HCT116 (cell line): ENCODE data around the gene CD164. TPM values are rescaled to one million over a fixed set of nuclear protein-coding genes. Genes with fewer than 3 reads are reported as not detected.

Experiments
- ATAC-seq: fragments of 200-7000 bp; cut with Tn5 transposase; 2 replicates; pipeline ENCODE4 v1.9.1; 2020; ENCODE audit warnings: mild to moderate bottlenecking, moderate library complexity
- BruUV-seq: library from RNA; stranded (reverse); fragments of 400-500 nt; replicated peaks from 2 replicates; lab custom pipeline; 2021; lab: Mats Ljungman, UMichigan
- CTCF ChIA-PET: fragments of 300-600 bp; sonication (Branson Sonifier 250); formaldehyde crosslinking; loops from one replicate; lab custom pipeline; 2021; ENCODE audit warnings: antibody characterized with exemption; lab: Charles Lee
- POLR2A ChIA-PET: fragments of 300-600, 350-600 bp; sonication (Branson Sonifier 250); formaldehyde crosslinking; loops from one replicate; lab custom pipeline; 2021; ENCODE audit warnings: antibody characterized with exemption; lab: Charles Lee
- RAD21 ChIA-PET, 2 experiments: fragments of 300-600 bp; sonication (Branson Sonifier 250); formaldehyde crosslinking; loops; one replicate each; lab custom pipeline; 2023; ENCODE audit warnings: low total read pairs in 2 of 2; ENCODE audit not compliant: uncharacterized antibody in 2 of 2, unreplicated experiment in 2 of 2, low non-redundant PET in 1 of 2; lab: Charles Lee
- DNase-seq: peaks from one replicate; pipeline ENCODE4 v3.0.0-alpha.2; 2010; ENCODE audit warnings: low read depth, low spot score
- H2AFZ ChIP-seq: fragments of 200-600 bp; shearing (Covaris generic), sonication (generic); 2 replicates; pipeline ENCODE4 v1.6.1; 2017; ENCODE audit warnings: low read depth, mixed run types, mixed read lengths, antibody characterized with exemption, low read length; ENCODE audit not compliant: poor library complexity, severe bottlenecking
- H3K27ac ChIP-seq: 2 replicates; pipeline ENCODE4 v1.5.1; 2012; ENCODE audit warnings: low read depth, low read length
- H3K27me3 ChIP-seq: fragments of 200-600 bp; sonication (generic); 2 replicates; pipeline ENCODE4 v1.6.1; 2016; ENCODE audit warnings: mixed run types, low read length, mixed read lengths; ENCODE audit not compliant: insufficient read depth
- H3K36me3 ChIP-seq, 2 experiments: fragments of 200-500 bp in 1 of 2; fragments of 200-600 bp in 1 of 2; sonication (Bioruptor generic) in 1 of 2; sonication (generic) in 1 of 2; 2 replicates each; pipeline versions ENCODE4 v1.5.1 to v1.6.1; 2014 to 2016; ENCODE audit warnings: low read length in 2 of 2, inconsistent platforms in 1 of 2, mixed read lengths in 1 of 2, mixed run types in 1 of 2; ENCODE audit not compliant: insufficient read depth in 2 of 2, control insufficient read depth in 1 of 2
- H3K4me1 ChIP-seq, 2 experiments: fragments of 200-600 bp in 1 of 2; sonication (generic) in 1 of 2; 2 replicates each; pipeline versions ENCODE4 v1.5.1 to v1.6.1; 2012 to 2017; ENCODE audit warnings: low read length in 2 of 2, inconsistent platforms in 1 of 2, mild to moderate bottlenecking in 1 of 2, mixed read lengths in 1 of 2, mixed run types in 1 of 2, moderate library complexity in 1 of 2; ENCODE audit not compliant: insufficient read depth in 2 of 2, control insufficient read depth in 1 of 2
- H3K4me2 ChIP-seq: fragments of 200-600 bp; sonication (generic); 2 replicates; pipeline ENCODE4 v1.6.1; 2017; ENCODE audit warnings: mixed run types, low read length, mixed read lengths
- H3K4me3 ChIP-seq, 2 experiments: fragments of 200-600 bp in 1 of 2; sonication (generic) in 1 of 2; replicated peaks in 1 of 2; 2 replicates each; pipeline ENCODE4 v1.5.1; 2011 to 2016; ENCODE audit warnings: low read length in 2 of 2, control low read depth in 1 of 2, low read depth in 1 of 2, mild to moderate bottlenecking in 1 of 2, mixed read lengths in 1 of 2, mixed run types in 1 of 2
- H3K79me2 ChIP-seq: fragments of 200-600 bp; sonication (generic); 2 replicates; pipeline ENCODE4 v1.6.1; 2017; ENCODE audit warnings: mild to moderate bottlenecking, mixed run types, low read length, moderate library complexity, mixed read lengths; ENCODE audit not compliant: insufficient read depth
- H3K9ac ChIP-seq: fragments of 200-600 bp; sonication (generic); 2 replicates; pipeline ENCODE4 v1.6.1; 2016; ENCODE audit warnings: low read length, mixed read lengths
- H3K9me2 ChIP-seq: fragments of 200-600 bp; sonication (generic), shearing (Covaris generic); 2 replicates; pipeline ENCODE4 v1.6.1; 2017; ENCODE audit warnings: mixed run types, mild to moderate bottlenecking, moderate library complexity; ENCODE audit not compliant: insufficient read depth
- H3K9me3 ChIP-seq, 2 experiments: fragments of 200-500 bp in 1 of 2; fragments of 200-600 bp in 1 of 2; sonication (Bioruptor generic) in 1 of 2; sonication (generic) in 1 of 2; 2 replicates each; pipeline ENCODE4 v1.6.1; 2014 to 2017; ENCODE audit warnings: low read length in 2 of 2, mixed read lengths in 2 of 2, inconsistent platforms in 1 of 2, low read depth in 1 of 2, mild to moderate bottlenecking in 1 of 2, mixed run types in 1 of 2, moderate library complexity in 1 of 2; ENCODE audit not compliant: control insufficient read depth in 1 of 2, insufficient read depth in 1 of 2
- H4K20me1 ChIP-seq: fragments of 200-600 bp; sonication (generic), shearing (Covaris generic); 2 replicates; pipeline ENCODE4 v1.6.1; 2017; ENCODE audit warnings: mixed run types, mild to moderate bottlenecking, moderate library complexity; ENCODE audit not compliant: insufficient read depth
- CBX3 ChIP-seq: IDR thresholded peaks from 2 replicates; pipeline ENCODE4 v1.6.1; 2012; ENCODE audit warnings: low read depth
- CEBPB ChIP-seq: IDR thresholded peaks from 2 replicates; pipeline ENCODE4 v1.6.1; 2012; ENCODE audit warnings: low read depth
- CTCF ChIP-seq, 3 experiments: fragments of 200-600 bp in 1 of 3; sonication (generic) in 1 of 3; IDR thresholded peaks in 2 of 3; conservative IDR thresholded peaks in 1 of 3; 2 replicates each; pipeline ENCODE4 v1.5.1; 2012 to 2017; ENCODE audit warnings: low read depth in 2 of 3, low read length in 2 of 3, antibody characterized with exemption in 1 of 3, borderline replicate concordance in 1 of 3, control low read depth in 1 of 3, mild to moderate bottlenecking in 1 of 3, mixed read lengths in 1 of 3, mixed run types in 1 of 3, moderate library complexity in 1 of 3; ENCODE audit not compliant: insufficient read depth in 1 of 3
- ELF1 ChIP-seq: IDR thresholded peaks from 2 replicates; pipeline ENCODE4 v1.6.1; 2012; ENCODE audit warnings: low read depth, borderline replicate concordance
- EZH2 ChIP-seq: fragments of 200-600 bp; sonication (generic); IDR thresholded peaks from 2 replicates; pipeline ENCODE4 v1.6.1; 2017; ENCODE audit warnings: antibody characterized with exemption, mixed run types
- FOSL1 ChIP-seq: IDR thresholded peaks from 2 replicates; pipeline ENCODE4 v1.6.1; 2012; ENCODE audit warnings: low read depth
- JUND ChIP-seq: IDR thresholded peaks from 2 replicates; pipeline ENCODE4 v1.6.1; 2012
- POLR2A ChIP-seq: IDR thresholded peaks from 2 replicates; pipeline ENCODE4 v1.7.0; 2011; ENCODE audit warnings: borderline replicate concordance; ENCODE audit not compliant: insufficient read depth, insufficient read length; ENCODE audit errors: extremely low read depth
- POLR2AphosphoS5 ChIP-seq: IDR thresholded peaks from 2 replicates; pipeline ENCODE4 v1.6.1; 2011; ENCODE audit warnings: mild to moderate bottlenecking, low read depth, low read length, moderate library complexity
- RAD21 ChIP-seq: IDR thresholded peaks from 2 replicates; pipeline ENCODE4 v1.6.1; 2012; ENCODE audit warnings: low read depth, mild to moderate bottlenecking
- SRF ChIP-seq: IDR thresholded peaks from 2 replicates; pipeline ENCODE4 v1.6.1; 2012; ENCODE audit warnings: low read depth
- TCF7L2 ChIP-seq: IDR thresholded peaks from 2 replicates; pipeline ENCODE4 v1.7.0; 2011; ENCODE audit warnings: borderline replicate concordance, inconsistent platforms; ENCODE audit not compliant: insufficient read depth, insufficient read length; ENCODE audit errors: extremely low read depth
- YY1 ChIP-seq: IDR thresholded peaks from 2 replicates; pipeline ENCODE4 v1.6.1; 2011; ENCODE audit warnings: low read length, low read depth, moderate library complexity, mild to moderate bottlenecking; ENCODE audit not compliant: insufficient replicate concordance; ENCODE audit errors: extremely low read depth
- ZBTB33 ChIP-seq: IDR thresholded peaks from 2 replicates; pipeline ENCODE4 v1.6.1; 2011; ENCODE audit warnings: mild to moderate bottlenecking, low read length, moderate library complexity; ENCODE audit not compliant: insufficient replicate concordance; ENCODE audit errors: extremely low read depth
- ZFX ChIP-seq: fragments of 450-650 bp; IDR thresholded peaks from 2 replicates; pipeline ENCODE4 v1.6.1; 2017
- ZNF274 ChIP-seq: fragments of 200-500 bp; sonication (Bioruptor generic); IDR thresholded peaks from 2 replicates; pipeline ENCODE4 v1.6.1; 2014; ENCODE audit warnings: mild to moderate bottlenecking, low read depth, low read length, inconsistent platforms
- intact Hi-C: fragments of 100-400 bp; cut with micrococcal nuclease; formaldehyde crosslinking; loops from 2 replicates; pipeline ENCODE4 v1.10.0; 2022
- total RNA-seq: library from RNA; stranded (reverse); gene quantifications from one replicate; pipeline ENCODE4 v1.2.1, GENCODE V29; 2021; ENCODE audit not compliant: unreplicated experiment

Gene CD164
- total RNA-seq, 1 experiment from 2014 or later: 171 TPM

- Histone ChIP-seq H3K27ac (no peak overlapping the region), H4K20me1 (no peaks in the 10 kb centered on the region), H3K9me3 (no peaks in the 10 kb centered on the region), H2AFZ (no peak overlapping the region), H3K9ac (no peak overlapping the region), H3K27me3 (no peaks in the 10 kb centered on the region), H3K4me1 (peaks cover 0 to 11% of the 10 kb centered on the region in 2 experiments; a peak in 2 of 4 replicates), H3K9me2 (no peaks in the 10 kb centered on the region), H3K36me3 (no peaks in the 10 kb centered on the region), H3K4me3 (no peak overlapping the region), H3K4me2 (no peak overlapping the region), H3K79me2 (no peaks in the 10 kb centered on the region)
- intact Hi-C loops: no loop called here
- ATAC-seq (no peak), DNase-seq (no peak)
- ChIA-PET RAD21 (no interaction called here), POLR2A (no interaction called here), CTCF (no interaction called here)
- no peak for TF ChIP-seq POLR2A
- no peak for TF ChIP-seq CBX3
- no peak for TF ChIP-seq ELF1
- no peak for TF ChIP-seq TCF7L2
- no peak for TF ChIP-seq ZBTB33
- BruUV-seq: no TSS peak
Measured at GRCh38 chr6:109420751-109421150, 38.5 kb upstream of the CD164 start.

- ChIA-PET POLR2A (no interaction called here), RAD21 (no interaction called here), CTCF (no interaction called here)
- Histone ChIP-seq H4K20me1 (no peaks in the 10 kb centered on the region), H3K9me2 (no peaks in the 10 kb centered on the region), H3K27ac (no peak overlapping the region), H3K4me3 (no peak overlapping the region), H3K79me2 (no peaks in the 10 kb centered on the region), H3K27me3 (no peaks in the 10 kb centered on the region), H2AFZ (no peak overlapping the region), H3K4me1 (no peaks in the 10 kb centered on the region), H3K4me2 (no peak overlapping the region), H3K9ac (no peak overlapping the region), H3K36me3 (no peaks in the 10 kb centered on the region), H3K9me3 (no peaks in the 10 kb centered on the region)
- BruUV-seq: no TSS peak
- intact Hi-C loops: no loop called here
- no peak for DNase-seq
- no peak for ATAC-seq
- TF ChIP-seq JUND (no peak), ZFX (no peak), CEBPB (no peak), YY1 (no peak), CTCF (IDR thresholded peaks at IDR 0.05 in 2 of 3, conservative IDR thresholded peaks at IDR 0.05 in 1 of 3; ENCODE audit: borderline replicate concordance in 1 of 3, insufficient read depth in 1 of 3, low read depth in 2 of 3, low read length in 2 of 3) (no peak), POLR2A (no peak), RAD21 (no peak), EZH2 (no peak), ZNF274 (no peak), POLR2AphosphoS5 (no peak), SRF (no peak), ZBTB33 (no peak), FOSL1 (no peak)
Measured at GRCh38 chr6:109417646-109418045, 35.4 kb upstream of the CD164 start.
